NCI-H345 treated with DMSO at 0.1 percent for 48 hours (cell line): ENCODE data around the gene URI1.
"Not testable (repeated sequence)": the region's sequence is repeated elsewhere in the genome, so short reads cannot be mapped to it uniquely, and the experiment has no call there.

Experiments
- DNase-seq: peaks from one replicate; lab custom pipeline; 2025; ENCODE audit not compliant: unreplicated experiment; lab: John Stamatoyannopoulos, UW

Gene URI1

DNA sequence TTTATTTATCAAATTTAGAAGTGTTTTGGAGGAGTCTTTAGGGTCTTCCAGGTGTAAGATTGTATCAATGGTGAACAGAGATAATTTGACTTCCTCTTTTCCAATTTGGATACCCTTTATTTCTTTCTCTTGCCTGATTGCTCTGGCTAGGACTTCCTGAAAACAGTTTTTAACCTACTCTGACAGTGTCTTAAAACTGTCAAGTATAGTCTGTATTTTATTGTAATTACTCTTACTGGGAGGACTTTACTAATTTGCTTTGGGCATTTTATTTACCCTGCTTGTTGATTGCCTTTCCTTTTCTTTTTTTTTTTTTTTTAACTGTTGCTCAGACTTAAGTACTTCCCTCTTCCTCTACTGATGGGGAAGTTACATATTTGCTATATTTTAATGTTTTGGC is 81.3 kb downstream of the URI1 start:
- no peak for DNase-seq

DNA sequence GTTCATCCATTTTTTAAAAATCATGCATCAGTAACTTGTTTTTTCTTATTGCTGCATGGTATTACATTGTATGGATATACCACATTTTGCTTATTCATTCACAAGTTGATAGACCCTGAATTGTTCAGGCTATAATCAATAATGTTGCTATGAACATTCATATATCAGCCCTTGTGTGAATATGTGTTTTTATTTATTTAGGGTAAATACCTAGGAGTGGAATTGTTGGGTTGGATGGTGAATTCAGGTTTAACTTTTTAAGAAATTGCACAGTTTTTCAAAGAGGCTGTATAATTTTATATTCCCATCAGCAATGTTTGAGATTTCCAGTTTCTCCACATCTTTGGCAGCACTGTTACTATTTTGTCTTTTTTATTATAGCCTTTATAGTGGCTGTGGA is 82.1 kb downstream of the URI1 start:
- no peak for DNase-seq

DNA sequence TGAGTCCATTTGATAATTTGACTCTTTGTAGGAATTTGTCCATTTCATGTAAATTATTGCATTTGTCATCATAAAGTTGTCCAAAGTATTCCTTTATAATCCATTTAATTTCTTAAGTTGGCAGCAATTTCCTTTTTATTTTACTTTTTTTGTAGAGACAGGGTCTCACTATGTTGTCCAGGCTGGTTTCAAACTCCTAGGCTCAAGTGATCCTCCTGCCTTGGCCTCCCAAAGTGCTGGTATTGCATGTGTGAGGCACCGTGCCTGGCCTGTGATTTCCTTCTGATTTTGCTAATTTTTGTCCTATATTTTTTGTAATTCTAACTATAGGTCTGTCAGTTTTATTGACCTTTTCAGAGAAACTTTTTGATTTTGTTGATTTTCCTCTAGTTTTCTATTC is 84.9 kb downstream of the URI1 start:
- no peak for DNase-seq

DNA sequence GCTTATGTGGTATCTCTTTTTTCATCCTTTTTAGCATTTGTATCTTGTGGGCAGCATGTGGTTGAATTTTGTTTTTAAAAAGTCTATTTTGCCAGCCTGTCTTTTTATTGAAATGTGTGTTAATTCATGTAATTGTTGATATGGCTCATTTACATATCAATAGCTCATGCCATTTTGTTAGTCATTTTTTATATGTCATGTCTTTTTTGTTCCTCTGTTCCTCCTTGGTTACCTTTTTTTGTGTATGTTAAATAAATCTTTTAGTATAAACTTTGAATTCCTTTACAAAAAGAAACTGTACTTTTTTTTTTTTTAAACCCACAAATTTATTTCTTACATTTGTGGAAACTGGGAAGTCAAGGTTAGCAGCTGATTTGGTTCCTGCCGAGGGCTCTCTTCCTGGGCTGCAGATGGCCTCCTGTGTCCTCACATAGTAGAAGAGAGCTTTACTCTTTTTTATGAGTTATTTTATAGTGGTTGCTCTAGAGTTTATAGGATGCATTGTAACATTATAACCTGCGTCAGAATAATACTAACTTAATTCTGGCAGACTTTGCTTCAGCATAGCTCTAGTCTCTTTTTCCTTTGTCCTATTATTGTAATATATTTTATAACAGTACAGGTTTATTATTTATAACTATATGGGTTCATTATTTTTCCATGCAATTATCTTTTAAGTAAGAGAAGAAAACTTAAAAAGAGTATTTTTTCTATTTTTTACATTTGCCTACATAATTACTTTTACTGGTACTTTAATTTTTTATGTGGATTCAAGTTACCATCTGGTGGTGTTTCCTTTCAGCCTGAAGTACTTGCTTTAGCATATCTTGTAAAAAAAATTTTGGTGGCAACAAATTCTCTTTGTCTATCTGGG is 86.3 kb downstream of the URI1 start:
- no peak for DNase-seq

DNA sequence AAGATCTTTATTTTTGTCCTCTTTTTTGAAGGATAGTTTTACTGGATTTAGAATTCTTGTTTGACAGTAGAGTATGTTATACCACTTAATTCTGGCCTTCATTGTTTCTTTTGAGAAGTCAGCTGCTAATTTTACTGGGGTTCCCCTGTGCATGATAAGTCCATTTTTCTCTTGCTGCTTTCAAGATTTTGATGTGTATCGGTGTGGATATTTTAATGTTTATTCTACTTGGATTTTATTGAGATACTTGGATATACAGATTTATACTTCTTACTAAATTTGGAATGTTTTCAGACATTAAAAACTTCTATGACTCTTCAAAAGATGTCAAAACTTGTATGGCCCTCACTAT is 86.9 kb downstream of the URI1 start:
- no peak for DNase-seq

DNA sequence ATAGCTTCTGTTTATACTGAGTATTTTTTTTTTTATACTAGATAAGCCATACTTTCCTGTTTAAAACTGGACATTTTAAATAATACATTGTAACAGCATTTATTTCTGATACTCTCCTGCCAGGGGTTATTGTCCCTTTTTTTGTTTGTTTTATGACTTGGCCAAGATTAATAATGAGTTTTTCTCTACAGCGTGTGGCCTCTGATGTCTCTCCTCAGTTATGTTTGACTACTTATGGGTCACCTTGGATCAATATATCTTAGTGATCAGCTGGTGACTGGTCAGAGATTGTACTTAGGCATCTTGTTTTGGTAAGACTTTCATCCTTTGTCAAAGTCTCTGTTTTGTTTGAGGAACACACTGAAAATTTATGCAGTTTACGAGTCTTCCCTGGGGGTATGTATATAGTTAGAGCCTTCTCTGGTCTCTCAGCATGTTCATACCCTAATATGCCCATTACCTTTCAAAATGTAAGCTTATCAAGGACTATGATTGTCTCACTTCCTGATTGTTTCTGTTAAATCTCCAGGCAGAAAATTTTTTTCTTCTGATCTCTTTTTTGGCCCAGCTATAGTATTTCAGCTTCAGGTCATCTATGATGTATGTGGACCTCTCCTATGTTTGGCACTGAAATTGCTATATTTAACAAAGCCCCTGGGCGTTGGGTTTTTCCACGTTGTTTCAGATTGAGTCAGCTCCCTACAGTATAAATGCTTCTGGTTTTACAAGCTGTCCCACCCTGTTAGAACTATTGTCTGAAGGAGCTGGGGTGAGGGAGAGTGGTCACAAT is 87.9 kb downstream of the URI1 start:
- no peak for DNase-seq

DNA sequence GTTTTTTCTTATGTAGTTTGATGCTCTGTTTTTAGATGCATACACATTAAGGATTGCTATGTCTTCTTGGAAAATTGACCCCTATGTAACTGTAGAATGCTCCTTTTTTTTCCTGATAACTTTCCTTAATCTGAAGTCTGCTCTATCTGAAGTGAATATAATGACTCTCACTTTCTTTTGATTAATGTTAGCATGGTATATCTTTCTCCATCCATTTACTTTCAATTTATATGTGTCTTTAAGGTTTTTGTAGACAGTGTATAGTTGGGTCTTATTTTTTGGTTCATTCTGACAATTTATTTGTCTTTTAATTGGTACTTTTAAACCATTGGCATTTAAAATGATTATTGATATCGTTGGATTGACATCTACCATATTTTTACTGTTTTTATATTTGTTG is 92.3 kb downstream of the URI1 start:
- no peak for DNase-seq

DNA sequence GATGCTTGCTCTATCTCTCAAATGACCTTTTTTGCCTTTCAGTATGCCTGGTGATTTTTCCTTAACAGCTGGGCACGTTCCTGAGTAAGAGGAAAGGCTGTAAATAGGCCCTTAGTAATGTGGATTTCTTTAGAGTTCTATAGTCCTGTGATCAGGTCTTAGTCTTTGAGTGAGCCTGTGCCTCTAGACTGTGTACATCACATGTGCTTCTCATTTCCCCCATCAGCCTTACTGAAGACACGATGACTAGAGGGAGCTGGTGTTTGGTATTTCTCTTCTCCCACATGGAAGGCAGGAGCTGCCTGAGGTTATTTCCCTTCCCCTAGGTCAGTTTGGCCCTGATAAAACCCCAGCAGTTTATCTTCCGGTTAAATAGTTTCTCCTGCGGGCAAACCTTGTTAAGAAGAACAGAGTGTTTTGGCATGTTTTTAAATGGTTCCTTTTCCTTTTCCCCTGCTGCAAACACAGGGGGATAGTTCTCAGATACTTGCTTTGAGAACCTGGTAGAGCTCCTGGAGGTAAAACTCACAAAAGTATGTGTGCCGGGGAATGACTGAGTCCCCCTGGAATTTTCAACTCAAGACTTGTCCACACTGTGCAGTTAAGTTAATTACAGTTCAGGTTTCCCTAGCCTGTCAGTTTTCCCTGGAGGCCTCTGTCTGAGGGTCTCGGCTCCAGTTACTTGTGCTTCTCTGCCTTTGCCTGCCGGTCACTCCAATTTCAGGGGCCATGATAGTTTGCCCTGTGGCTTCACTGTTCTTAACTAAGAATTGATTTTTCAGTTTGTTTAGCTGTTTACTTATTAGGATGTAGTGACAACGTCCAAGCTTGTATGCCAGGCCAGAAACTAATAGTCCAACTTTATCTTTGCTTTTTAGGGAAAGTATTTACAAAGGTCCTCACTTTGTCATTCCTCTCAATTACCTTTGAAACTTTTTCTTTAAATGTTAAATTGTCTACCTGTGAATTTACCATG is 94.4 kb downstream of the URI1 start:
- no peak for DNase-seq

DNA sequence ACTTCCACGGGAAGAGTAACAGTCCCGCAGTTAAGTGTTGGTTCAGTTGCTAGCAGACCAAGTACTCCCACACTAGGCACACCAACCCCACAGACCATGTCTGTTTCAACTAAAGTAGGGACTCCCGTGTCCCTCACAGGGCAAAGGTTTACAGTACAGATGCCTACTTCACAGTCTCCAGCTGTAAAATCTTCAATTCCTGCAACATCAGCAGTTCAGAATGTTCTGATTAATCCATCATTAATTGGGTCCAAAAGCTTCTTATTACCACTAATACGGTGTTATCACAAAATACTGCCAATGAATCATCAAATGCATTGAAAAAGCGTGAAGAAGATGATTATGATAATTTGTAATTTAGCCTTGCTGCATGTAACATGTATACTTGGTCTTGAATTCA is 95.8 kb downstream of the URI1 start:
- no peak for DNase-seq

DNA sequence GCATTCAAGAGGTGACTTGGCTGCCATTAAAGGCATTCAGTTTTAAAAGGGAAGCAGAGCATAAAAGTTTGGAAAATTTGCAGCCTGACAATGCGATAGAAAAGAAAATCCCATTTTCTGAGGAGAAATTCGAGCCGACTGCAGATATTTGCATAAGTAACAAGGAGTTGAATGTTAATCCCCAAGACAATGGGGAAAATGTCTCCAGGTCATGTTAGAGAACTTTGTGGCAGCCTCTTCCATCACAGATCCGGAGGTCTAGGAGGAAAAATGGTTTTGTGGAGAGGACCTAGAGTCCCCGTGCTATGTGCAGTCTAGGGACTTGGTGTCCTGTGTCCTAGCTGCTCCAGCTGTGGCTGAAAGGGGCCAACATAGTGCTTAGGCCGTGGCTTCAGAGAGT is 99.9 kb downstream of the URI1 start:
- not testable (repeated sequence) for DNase-seq

DNA sequence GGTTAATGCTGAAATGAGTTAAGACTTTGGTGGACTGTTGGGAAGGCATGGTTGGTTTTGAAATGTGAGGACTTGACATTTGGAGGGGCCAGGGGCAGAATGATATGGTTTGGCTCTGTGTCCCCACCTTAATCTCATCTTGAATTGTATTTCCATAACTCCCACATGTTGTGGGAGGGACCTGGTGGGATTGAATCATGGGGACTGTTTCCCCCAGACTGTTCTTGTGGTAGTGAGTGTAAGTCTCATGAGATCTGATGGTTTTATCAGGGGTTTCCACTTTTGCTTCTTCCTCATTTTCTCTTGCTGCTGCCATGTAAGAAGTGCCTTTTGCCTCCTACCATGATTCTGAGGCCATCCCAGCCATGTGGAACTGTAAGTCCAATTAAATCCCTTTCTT is 101.0 kb downstream of the URI1 start:
- not testable (repeated sequence) for DNase-seq

DNA sequence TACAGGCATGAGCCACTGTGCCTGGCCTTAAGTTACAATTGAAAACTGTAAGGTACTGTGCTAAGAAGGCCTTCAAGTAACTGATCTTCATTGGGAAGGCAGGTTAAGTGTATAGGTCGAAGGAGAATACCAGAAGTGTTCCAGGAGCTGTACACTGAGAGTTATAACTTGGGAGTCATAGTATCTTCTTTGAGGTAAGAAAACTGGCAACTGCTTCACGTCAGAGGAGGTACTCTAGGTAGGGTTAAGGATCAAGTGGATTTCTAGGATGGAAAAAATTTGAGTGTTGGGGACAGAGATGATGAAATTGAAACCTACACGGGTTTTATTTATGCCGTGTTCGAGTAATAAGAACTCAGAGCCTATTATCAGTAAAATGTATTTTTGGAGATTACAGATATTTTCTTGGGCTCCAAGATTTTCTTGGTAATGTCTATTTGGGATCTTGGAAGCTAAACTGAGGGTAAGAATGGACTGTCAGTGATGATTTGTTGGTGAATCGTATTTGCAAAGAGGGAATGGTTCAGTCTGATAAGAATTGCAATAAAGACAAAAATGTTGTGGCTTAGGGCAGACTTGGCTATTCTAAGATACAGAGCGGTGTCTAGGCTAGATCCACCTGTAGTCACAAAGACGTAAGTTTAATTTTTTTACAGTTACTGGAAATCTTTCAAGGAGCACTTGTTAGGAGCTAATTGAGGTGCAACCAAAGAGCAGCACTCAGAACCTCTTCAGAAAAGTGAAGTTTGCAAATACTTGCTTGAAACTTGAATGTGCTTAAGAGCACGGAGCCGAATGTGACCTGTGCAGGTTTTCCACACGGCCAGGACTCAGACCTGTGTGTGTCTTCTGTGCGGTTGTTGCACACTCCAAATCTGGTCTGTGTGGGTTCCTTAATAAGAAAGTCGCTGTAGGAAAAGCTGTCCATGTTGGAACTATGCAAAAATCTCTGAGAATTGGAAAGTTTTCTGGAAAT is 102.5 kb downstream of the URI1 start:
- no peak for DNase-seq

DNA sequence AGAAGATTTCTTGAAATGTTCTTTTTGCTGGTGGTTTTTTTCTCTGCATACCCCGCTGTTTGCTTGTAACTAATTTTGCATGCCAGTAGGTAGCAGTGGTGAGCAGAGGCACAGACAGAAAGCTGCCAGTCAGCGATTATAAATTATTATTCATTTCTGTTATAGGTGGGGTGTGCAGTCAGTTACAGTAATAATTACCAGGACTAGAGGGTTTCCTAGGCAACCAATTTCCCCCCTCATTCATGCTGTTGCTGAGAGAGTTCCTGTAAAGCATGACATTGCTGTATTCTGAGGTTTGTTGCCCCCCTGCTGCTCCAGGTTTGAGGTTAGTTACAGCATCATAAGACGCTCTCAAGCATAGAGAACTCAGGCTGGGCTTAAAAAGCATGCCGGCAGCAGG is 104.5 kb downstream of the URI1 start:
- no peak for DNase-seq

DNA sequence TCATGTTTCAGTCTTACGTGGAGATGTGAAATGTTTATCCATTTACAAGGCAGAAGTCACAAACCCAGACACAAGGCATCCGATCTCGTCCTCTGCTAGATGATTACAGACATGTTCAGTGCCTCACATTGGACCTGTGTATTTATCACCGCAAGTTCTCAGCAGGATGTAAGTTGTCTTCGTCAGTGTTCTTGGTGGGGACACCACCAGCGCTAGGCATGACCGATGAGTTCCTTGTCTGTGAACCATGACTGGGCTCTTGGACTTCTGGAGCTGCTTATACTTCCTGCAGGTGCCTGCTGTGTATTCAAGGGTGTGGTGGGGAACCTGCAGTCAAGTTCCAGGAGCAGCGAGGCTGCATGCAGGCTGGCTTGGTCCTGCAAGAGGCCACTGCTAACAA is 105.4 kb downstream of the URI1 start:
- no peak for DNase-seq

DNA sequence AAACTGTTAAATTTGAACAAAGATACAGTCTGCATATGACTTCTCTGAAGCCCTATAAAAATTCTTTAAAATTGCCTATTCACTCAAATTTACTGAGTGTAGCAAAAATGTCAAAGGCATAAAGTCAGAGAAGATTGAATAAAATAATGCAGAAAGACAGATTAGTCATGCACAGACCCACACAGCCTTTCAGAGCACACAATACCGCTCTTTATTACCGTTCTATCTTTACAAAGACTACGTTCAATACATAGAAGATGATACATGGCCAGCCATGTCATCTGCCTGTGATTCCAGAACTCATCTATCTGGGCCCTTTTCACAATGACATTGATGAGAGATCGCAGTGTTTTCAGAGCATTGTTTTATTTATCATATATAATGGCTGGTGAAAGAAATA is 107.2 kb downstream of the URI1 start:
- no peak for DNase-seq

DNA sequence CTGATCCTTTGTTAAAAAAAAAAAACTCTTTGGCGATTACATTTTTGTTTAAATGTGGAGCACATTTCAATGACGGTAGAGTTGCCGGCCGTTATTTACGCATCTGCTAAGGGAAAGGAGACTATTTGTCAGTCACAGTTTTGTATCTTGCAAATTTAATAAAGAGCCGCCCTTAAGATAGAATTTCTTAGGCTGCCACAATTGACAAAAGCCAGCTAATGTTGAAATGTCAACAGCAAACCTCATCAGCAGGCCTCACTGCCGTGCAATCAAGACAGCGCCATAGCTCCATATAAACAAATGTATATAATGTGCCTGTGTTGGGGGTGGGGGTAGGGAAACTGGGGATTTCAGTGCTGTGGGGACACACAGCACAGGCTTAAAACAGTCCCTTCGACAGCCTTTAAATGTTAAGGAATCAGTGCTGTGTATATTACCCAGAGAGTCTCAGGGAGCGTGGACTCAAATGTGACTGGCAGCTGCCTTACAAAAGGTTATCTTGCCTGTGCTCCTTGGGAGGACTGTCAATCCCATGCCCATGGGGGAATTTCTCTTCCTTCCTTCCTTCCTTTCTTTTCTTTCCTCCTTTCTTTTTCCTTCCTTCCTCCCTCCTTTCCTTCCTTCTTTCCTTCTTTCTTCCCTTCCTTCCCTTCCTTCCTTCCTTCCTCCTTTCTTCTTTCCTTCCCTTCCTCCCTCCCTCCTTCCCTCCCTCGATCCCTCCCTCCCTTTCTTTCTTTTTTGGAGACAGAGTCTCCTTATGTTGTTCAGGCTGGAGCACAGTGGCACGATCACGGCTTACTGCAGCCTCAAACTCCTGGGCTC is 108.0 kb downstream of the URI1 start:
- DNase-seq = no peak

DNA sequence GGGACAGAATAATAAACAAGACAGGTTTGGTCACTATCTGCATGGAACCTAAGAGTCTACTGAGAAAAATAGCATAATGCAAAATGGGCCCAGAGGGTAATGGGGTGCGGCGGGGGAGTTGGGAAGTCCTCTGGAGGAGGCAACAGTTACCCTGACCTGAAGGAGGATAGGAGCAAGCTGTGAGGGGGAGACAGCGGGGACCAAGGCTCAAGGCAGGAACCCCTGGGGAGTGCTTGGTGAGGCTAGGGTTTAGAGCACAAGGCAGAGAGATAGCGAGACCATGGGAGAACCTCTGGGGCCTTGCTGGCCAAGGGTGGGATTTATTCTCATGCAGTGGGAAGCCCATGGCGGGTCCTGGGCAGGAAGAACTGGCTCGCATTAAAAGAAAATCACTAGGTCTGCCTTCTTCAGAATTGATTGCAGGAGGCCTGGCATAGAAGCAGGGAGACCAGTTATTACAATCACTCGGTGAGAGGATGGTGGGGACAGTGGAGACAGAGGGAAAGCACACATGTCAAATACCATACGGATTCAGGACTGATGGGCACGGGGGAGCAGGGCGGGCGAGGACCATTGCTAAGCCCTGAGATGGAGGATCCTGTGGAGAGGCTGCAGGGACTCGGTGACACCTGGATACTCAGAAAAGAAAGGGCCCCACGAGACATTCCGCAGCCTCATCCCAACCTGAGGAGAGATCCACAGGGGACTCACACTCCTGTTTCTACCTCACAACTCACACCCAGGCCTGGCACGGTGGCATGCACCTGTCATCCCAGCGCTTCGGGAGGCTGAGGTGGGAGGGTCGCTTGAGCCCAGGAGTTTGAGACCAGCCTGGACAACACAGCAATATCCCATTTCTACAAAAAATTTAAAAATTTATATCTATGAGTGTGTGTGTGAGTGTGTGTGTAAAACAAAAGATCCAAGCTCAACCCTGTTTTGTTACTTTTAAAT is 110.4 kb downstream of the URI1 start:
- no peak for DNase-seq

DNA sequence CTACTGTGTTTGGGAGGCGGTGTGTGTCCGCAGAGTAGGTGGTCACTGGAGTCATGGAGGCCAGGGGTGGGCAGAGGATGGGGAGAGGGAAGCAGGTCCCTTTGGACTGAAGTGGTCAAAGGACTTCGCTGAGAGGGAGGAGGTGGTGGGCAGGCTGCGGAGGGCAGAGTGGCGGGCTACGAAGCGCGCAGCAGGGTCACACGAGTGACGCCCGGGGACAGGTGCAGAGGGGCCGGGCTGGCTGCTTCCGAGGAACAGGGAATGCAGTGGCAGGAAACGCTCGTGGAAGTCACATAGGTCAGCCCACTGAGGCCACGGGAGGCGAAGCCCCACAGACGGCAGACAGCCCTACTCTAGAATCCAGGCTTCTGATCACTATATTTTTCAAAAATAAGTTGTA is 111.5 kb downstream of the URI1 start:
- no peak for DNase-seq
